BLaER1 treated with 17β-estradiol and CSF1 and Interleukin-3, amounts not matched to agents 10 nM and 100 nM (cell line): ENCODE data around the gene SMAD6.
A peak's percentile ranks its signal among the peaks of the same experiment; 100 is the strongest.

Experiments used
- H3K27ac ChIP-seq, 11 experiments: shearing (Covaris generic); formaldehyde crosslinking; 2 replicates each; pipeline ENCODE4 v1.8.1; 2022
- H3K27me3 ChIP-seq, 11 experiments: shearing (Covaris generic); formaldehyde crosslinking; 2 replicates each; pipeline ENCODE4 v1.8.1; 2022
- H3K36me3 ChIP-seq, 11 experiments: shearing (Covaris generic); formaldehyde crosslinking; 2 replicates each; pipeline ENCODE4 v1.8.1; 2022
- H3K4me1 ChIP-seq, 10 experiments: shearing (Covaris generic); formaldehyde crosslinking; 2 replicates each; pipeline ENCODE4 v1.8.1; 2022
- H3K4me2 ChIP-seq, 11 experiments: shearing (Covaris generic); formaldehyde crosslinking; 2 replicates each; pipeline ENCODE4 v1.8.1; 2022
- H3K4me3 ChIP-seq, 10 experiments: shearing (Covaris generic); formaldehyde crosslinking; 2 replicates each; pipeline ENCODE4 v1.8.1; 2022
- H3K9ac ChIP-seq, 11 experiments: shearing (Covaris generic); formaldehyde crosslinking; 2 replicates each; pipeline ENCODE4 v1.8.1; 2022
- H3K9me3 ChIP-seq, 11 experiments: shearing (Covaris generic); formaldehyde crosslinking; replicated peaks in 1 of 11; 2 replicates each; pipeline ENCODE4 v1.8.1; 2022
- H4K20me1 ChIP-seq, 11 experiments: shearing (Covaris generic); formaldehyde crosslinking; 2 replicates each; pipeline ENCODE4 v1.8.1; 2022
- Cebpa-rat ChIP-seq, 11 experiments: shearing (Covaris generic); IDR thresholded peaks; 2 replicates each; pipeline ENCODE4 v1.8.1; 2022

SMAD6 gene

GRCh38 chr15:66702035-66702786 lies at the start of gene SMAD6:
Gene SMAD6, plus strand, starts transcription at chr15:66702236. Its CDS starts 1,023 bp downstream, at chr15:66703259.
- H3K4me1 ChIP-seq = peaks cover 23 to 59% (median 39%) of the 10 kb centered on the region in 10 experiments; a peak in 19 of 20 replicates
- H3K4me3 ChIP-seq = peak within 1 kb of the TSS; percentile 60 to 93 (median 72)
- peaks cover 21 to 58% (median 49%) of the 10 kb centered on the region in 11 experiments for H3K27me3 ChIP-seq
- H3K4me2 ChIP-seq = peak within 1 kb of the TSS; percentile 92 to 100 (median 99)
- H3K9ac ChIP-seq = peak within 1 kb of the TSS; percentile 75 to 90 (median 84)
- peak; percentile 88 to 99 (median 97) for TF ChIP-seq Cebpa-rat (IDR thresholded peaks at IDR 0.05)
- H4K20me1 ChIP-seq = peaks cover 9 to 46% (median 36%) of the 10 kb centered on the region in 11 experiments; a peak in 21 of 22 replicates
- peaks cover 0 to 13% (median 0%) of the 10 kb centered on the region in 11 experiments; a peak in 4 of 22 replicates for H3K36me3 ChIP-seq
- H3K9me3 ChIP-seq = no peaks in the 10 kb centered on the region
- H3K27ac ChIP-seq = peak within 1 kb of the TSS; percentile 13 to 96 (median 89); a peak in 21 of 22 replicates

- no peak overlapping the region for H3K9ac ChIP-seq
- H4K20me1 ChIP-seq = no peaks in the 10 kb centered on the region
Observed at GRCh38 chr15:66652806-66653205, 49.2 kb upstream of the SMAD6 start.

GRCh38 chr15:66653398-66653797 lies 48.6 kb upstream of the SMAD6 start:
- Histone ChIP-seq H3K4me1 (peaks cover 14 to 26% (median 18%) of the 10 kb centered on the region in 10 experiments), H3K27ac (no peak overlapping the region), H3K4me3 (no peak overlapping the region), H3K4me2 (no peak overlapping the region), H3K9me3 (no peaks in the 10 kb centered on the region), H3K27me3 (peaks cover 22 to 40% (median 35%) of the 10 kb centered on the region in 11 experiments), H4K20me1 (no peaks in the 10 kb centered on the region), H3K36me3 (no peaks in the 10 kb centered on the region), H3K9ac (no peak overlapping the region)
- TF ChIP-seq Cebpa-rat (IDR thresholded peaks at IDR 0.05) = no peak

More at GRCh38 chr15:66652806-66653205, 49.2 kb upstream of the SMAD6 start:
- no peak overlapping the region for H3K4me3 ChIP-seq
- H3K27me3 ChIP-seq = peaks cover 22 to 40% (median 35%) of the 10 kb centered on the region in 11 experiments
- peaks cover 17 to 32% (median 23%) of the 10 kb centered on the region in 10 experiments for H3K4me1 ChIP-seq
- no peaks in the 10 kb centered on the region for H3K9me3 ChIP-seq
- no peak for TF ChIP-seq Cebpa-rat (IDR thresholded peaks at IDR 0.05)
- H3K36me3 ChIP-seq = no peaks in the 10 kb centered on the region
- H3K4me2 ChIP-seq = no peak overlapping the region
- H3K27ac ChIP-seq = no peak overlapping the region

- Histone ChIP-seq H3K9ac (no peak overlapping the region), H4K20me1 (no peaks in the 10 kb centered on the region), H3K27ac (no peak overlapping the region), H3K36me3 (no peaks in the 10 kb centered on the region), H3K4me3 (no peak overlapping the region), H3K27me3 (peaks cover 22 to 40% (median 35%) of the 10 kb centered on the region in 11 experiments), H3K4me1 (peaks cover 14 to 24% (median 18%) of the 10 kb centered on the region in 10 experiments), H3K9me3 (no peaks in the 10 kb centered on the region), H3K4me2 (peak overlapping the region in 5 of 11 experiments; percentile 69 to 82 (median 79); a peak in 2 of 22 replicates)
- no peak for TF ChIP-seq Cebpa-rat (IDR thresholded peaks at IDR 0.05)
Observed at GRCh38 chr15:66653852-66654251, 48.2 kb upstream of the SMAD6 start.

- Histone ChIP-seq H3K9ac (0 out of 22 replicates have a peak overlapping the region, but pooled peaks of 4 of the 11 experiments have one; percentile 54 to 71 (median 66)), H3K4me2 (peak overlapping the region; percentile 69 to 86 (median 79)), H3K9me3 (no peaks in the 10 kb centered on the region), H3K27ac (peak overlapping the region in 1 of 11 experiments; percentile 41; a peak in 2 of 22 replicates), H3K36me3 (no peaks in the 10 kb centered on the region), H4K20me1 (no peaks in the 10 kb centered on the region), H3K4me3 (peak overlapping the region in 6 of 10 experiments; percentile 13 to 54 (median 44); a peak in 3 of 20 replicates), H3K27me3 (peaks cover 22 to 40% (median 35%) of the 10 kb centered on the region in 11 experiments), H3K4me1 (peaks cover 16 to 28% (median 21%) of the 10 kb centered on the region in 10 experiments)
- TF ChIP-seq Cebpa-rat (IDR thresholded peaks at IDR 0.05) = no peak
Observed at GRCh38 chr15:66654361-66654738, 47.7 kb upstream of the SMAD6 start.

GRCh38 chr15:66654739-66655375 lies 47.2 kb upstream of the SMAD6 start:
- Histone ChIP-seq H3K9me3 (no peaks in the 10 kb centered on the region), H3K4me1 (peaks cover 16 to 32% (median 24%) of the 10 kb centered on the region in 10 experiments), H3K27ac (peak overlapping the region in 6 of 11 experiments; percentile 32 to 66 (median 48); a peak in 9 of 22 replicates), H3K4me2 (peak overlapping the region; percentile 69 to 86 (median 79)), H3K9ac (peak overlapping the region; percentile 43 to 71 (median 62); a peak in 20 of 22 replicates), H4K20me1 (no peaks in the 10 kb centered on the region), H3K36me3 (no peaks in the 10 kb centered on the region), H3K27me3 (peaks cover 22 to 40% (median 35%) of the 10 kb centered on the region in 11 experiments), H3K4me3 (peak overlapping the region; percentile 13 to 54 (median 42); a peak in 13 of 20 replicates)
- no peak for TF ChIP-seq Cebpa-rat (IDR thresholded peaks at IDR 0.05)

- no peaks in the 10 kb centered on the region for H3K36me3 ChIP-seq
- H3K9ac ChIP-seq = peak overlapping the region in 6 of 11 experiments; percentile 54 to 71 (median 64); a peak in 9 of 22 replicates
- no peaks in the 10 kb centered on the region for H3K9me3 ChIP-seq
- H3K27ac ChIP-seq = peak overlapping the region in 2 of 11 experiments; percentile 41 to 62; a peak in 3 of 22 replicates
- peaks cover 22 to 40% (median 35%) of the 10 kb centered on the region in 11 experiments for H3K27me3 ChIP-seq
- H3K4me3 ChIP-seq = peak overlapping the region in 1 of 10 experiments; percentile 48; a peak in 2 of 20 replicates
- peaks cover 15 to 34% (median 24%) of the 10 kb centered on the region in 10 experiments for H3K4me1 ChIP-seq
- no peak for TF ChIP-seq Cebpa-rat (IDR thresholded peaks at IDR 0.05)
- H4K20me1 ChIP-seq = no peaks in the 10 kb centered on the region
- peak overlapping the region; percentile 69 to 86 (median 79) for H3K4me2 ChIP-seq
Observed at GRCh38 chr15:66655511-66655910, 46.5 kb upstream of the SMAD6 start.

- Histone ChIP-seq H3K9me3 (no peaks in the 10 kb centered on the region), H3K4me1 (peaks cover 10 to 39% (median 25%) of the 10 kb centered on the region in 10 experiments; a peak in 19 of 20 replicates), H3K4me3 (no peak overlapping the region), H3K36me3 (no peaks in the 10 kb centered on the region), H3K9ac (no peak overlapping the region), H3K27me3 (peaks cover 22 to 40% (median 35%) of the 10 kb centered on the region in 11 experiments), H3K27ac (0 out of 22 replicates have a peak overlapping the region, but pooled peaks of 1 of the 11 experiments have one; percentile 41), H4K20me1 (no peaks in the 10 kb centered on the region), H3K4me2 (peak overlapping the region in 10 of 11 experiments; percentile 69 to 86 (median 77); a peak in 20 of 22 replicates)
- no peak for TF ChIP-seq Cebpa-rat (IDR thresholded peaks at IDR 0.05)
Observed at GRCh38 chr15:66655997-66656396, 46.0 kb upstream of the SMAD6 start.
